HepG2 (cell line): Measurements from ENCODE around the gene ATP8A2. TPM values are rescaled to one million over a fixed set of nuclear protein-coding genes. Genes with fewer than 3 reads are reported as not detected.

ENCODE experiments used
- ATAC-seq: fragments of 200-7000 bp; cut with Tn5 transposase; 3 replicates; pipeline ENCODE4 v1.9.1; 2020; ENCODE audit warnings: mild to moderate bottlenecking, moderate library complexity
- BruUV-seq: library from RNA; stranded (reverse); fragments of 400-500 nt; replicated peaks from 2 replicates; lab custom pipeline; 2021; lab: Mats Ljungman, UMichigan
- CTCF ChIA-PET: fragments of 300-600 bp; formaldehyde crosslinking; extraction: SDS; loops from one replicate; lab custom pipeline; 2021; ENCODE audit warnings: low total read pairs, inconsistent platforms, low intra/inter-chr PET ratio; lab: Yijun Ruan, JAX
- POLR2A ChIA-PET: fragments of 350-600 bp; sonication (Branson Sonifier 250); formaldehyde crosslinking; loops from one replicate; lab custom pipeline; 2020; ENCODE audit warnings: antibody characterized with exemption, inconsistent platforms; lab: Yijun Ruan, JAX
- DNase-seq: peaks from one replicate; pipeline ENCODE4 v3.0.0-alpha.2; 2015; ENCODE audit warnings: low spot score
- FAIRE-seq: peaks from 3 replicates; lab custom pipeline; 2011; peaks lifted over from hg19 to GRCh38; lab: Jason Lieb, UNC
- H2AFZ ChIP-seq: one replicate; pipeline ENCODE4 v1.6.1; 2011; ENCODE audit warnings: low read length, inconsistent platforms
- H3K27ac ChIP-seq: fragments of 300-600 bp; 3 replicates; pipeline ENCODE4 v1.8.0; 2011; ENCODE audit warnings: mixed run types, mild to moderate bottlenecking, mixed read lengths, low read length, inconsistent platforms; ENCODE audit not compliant: insufficient read depth; ENCODE audit errors: extremely low read length
- H3K27me3 ChIP-seq, 2 experiments: fragments of 200-600 bp in 1 of 2; 2 replicates in 1 of 2; 3 replicates in 1 of 2; pipeline versions ENCODE4 v1.6.0 to v1.8.0; 2011; ENCODE audit warnings: low read length in 2 of 2, mild to moderate bottlenecking in 2 of 2, moderate library complexity in 2 of 2, inconsistent platforms in 1 of 2; ENCODE audit not compliant: insufficient read depth in 2 of 2, control insufficient read depth in 1 of 2
- H3K36me3 ChIP-seq, 2 experiments: fragments of 200-600 bp in 1 of 2; replicated peaks in 1 of 2; 2 replicates in 1 of 2; 3 replicates in 1 of 2; pipeline versions ENCODE4 v1.5.1 to v1.8.0; 2011; ENCODE audit warnings: low read length in 2 of 2, inconsistent platforms in 1 of 2; ENCODE audit not compliant: insufficient read depth in 2 of 2, control insufficient read depth in 1 of 2
- H3K4me1 ChIP-seq: 2 replicates; pipeline ENCODE4 v1.5.1; 2012; ENCODE audit warnings: low read length, inconsistent platforms; ENCODE audit not compliant: insufficient read depth
- H3K4me2 ChIP-seq: 2 replicates; pipeline ENCODE4 v1.6.0; 2011; ENCODE audit warnings: low read depth, low read length, inconsistent platforms
- H3K4me3 ChIP-seq, 3 experiments: fragments of 200-600 bp in 1 of 3; sonication (generic), shearing (Covaris generic) in 1 of 3; replicated peaks in 1 of 3; 2 replicates each; pipeline ENCODE4 v1.5.1; 2011 to 2016; ENCODE audit warnings: low read length in 3 of 3, inconsistent platforms in 2 of 3, low read depth in 2 of 3, mild to moderate bottlenecking in 2 of 3, control low read depth in 1 of 3, mixed read lengths in 1 of 3; ENCODE audit not compliant: insufficient read depth in 1 of 3
- H3K79me2 ChIP-seq: one replicate; pipeline ENCODE4 v1.6.1; 2011; ENCODE audit warnings: low read length, inconsistent platforms; ENCODE audit not compliant: insufficient read depth
- H3K9ac ChIP-seq: 2 replicates; pipeline ENCODE4 v1.6.0; 2011; ENCODE audit warnings: mild to moderate bottlenecking, low read depth, low read length, inconsistent platforms; ENCODE audit not compliant: insufficient read depth
- H3K9me3 ChIP-seq: 2 replicates; pipeline ENCODE4 v1.5.1; 2012; ENCODE audit warnings: mild to moderate bottlenecking, low read length
- H4K20me1 ChIP-seq: 2 replicates; pipeline ENCODE4 v1.6.0; 2011; ENCODE audit warnings: inconsistent platforms, mild to moderate bottlenecking, low read length, moderate library complexity; ENCODE audit not compliant: insufficient read depth
- RARG ChIP-seq: sonication (generic); formaldehyde crosslinking; IDR thresholded peaks from 2 replicates; pipeline ENCODE4 v1.4.0; 2020; ENCODE audit warnings: low read depth, mild to moderate bottlenecking, missing genetic modification reagents
- SALL2 ChIP-seq: sonication (generic); formaldehyde crosslinking; IDR thresholded peaks from 2 replicates; pipeline ENCODE4 v1.8.1; 2023; ENCODE audit warnings: mild to moderate bottlenecking, missing genetic modification reagents, inconsistent platforms
- ZBTB42 ChIP-seq: sonication (generic); formaldehyde crosslinking; IDR thresholded peaks from 2 replicates; pipeline ENCODE4 v1.5.0; 2020; ENCODE audit warnings: mild to moderate bottlenecking, missing genetic modification reagents
- ZNF256 ChIP-seq: sonication (generic); formaldehyde crosslinking; conservative IDR thresholded peaks from 2 replicates; pipeline ENCODE4 v1.4.0; 2020; ENCODE audit warnings: missing genetic modification reagents
- ZNF530 ChIP-seq: sonication (generic); formaldehyde crosslinking; IDR thresholded peaks from 2 replicates; pipeline ENCODE4 v1.5.0; 2020; ENCODE audit warnings: low read depth, mild to moderate bottlenecking, missing genetic modification reagents
- WGBS: methylation state at CpG from one replicate; pipeline ENCODE4 v1.1.6; 2017; ENCODE audit warnings: low lambda C conversion rate; 5-methylcytosine and 5-hydroxymethylcytosine counted together
- in situ Hi-C: cut with HindIII; loops from 2 replicates; pipeline ENCODE4 v1.10.0; 2017; ENCODE audit warnings: low pct_unique_long_range_greater_than_20kb; ENCODE audit not compliant: extremely low pct_ligation_motif_present
- intact Hi-C: fragments of 100-400 bp; cut with micrococcal nuclease; formaldehyde crosslinking; loops from one replicate; pipeline ENCODE4 v1.10.0; 2022; ENCODE audit not compliant: unreplicated experiment
- polyA plus RNA-seq, 8 experiments: library from polyadenylated mRNA; depleted of rRNA in 3 of 8; stranded (reverse) in 7 of 8; unstranded in 1 of 8; fragments of >200 nt; fragmentation: Illumina TruSeq in 4 of 8; extraction: Trizol in 4 of 8; gene quantifications; 2 replicates each; pipeline versions ENCODE4 v1.2.1 to v1.2.3, GENCODE V29; 2011 to 2016; ENCODE audit warnings: low read depth in 4 of 8, missing spikeins in 1 of 8, mixed read lengths in 1 of 8; ENCODE audit not compliant: insufficient read depth in 1 of 8
- total RNA-seq, 5 experiments: library from RNA; depleted of rRNA; stranded (reverse); fragments of >200 nt; fragmentation: Illumina TruSeq; extraction: Trizol; gene quantifications; 2 replicates each; pipeline ENCODE4 v1.2.3, GENCODE V29; 2016; ENCODE audit warnings: low read depth in 1 of 5
- TF ChIP-seq, protein P1 (sequence below): sonication (generic); formaldehyde crosslinking; conservative IDR thresholded peaks from 2 replicates; pipeline ENCODE4 v1.8.0; 2022; ENCODE audit warnings: missing genetic modification reagents
- TF ChIP-seq, protein P2 (sequence below): IDR thresholded peaks from 2 replicates; pipeline ENCODE4 v1.6.1; 2018; ENCODE audit warnings: missing genetic modification reagents
- TF ChIP-seq, protein P3 (sequence below): IDR thresholded peaks from 2 replicates; pipeline ENCODE4 v1.6.1; 2012; ENCODE audit warnings: low read length, improper control_type of control experiment
- TF ChIP-seq, protein P4 (sequence below): sonication (generic); formaldehyde crosslinking; IDR thresholded peaks from 2 replicates; pipeline ENCODE4 v1.4.0; 2020; ENCODE audit warnings: missing genetic modification reagents, low read depth, mild to moderate bottlenecking, borderline replicate concordance

ATP8A2 gene
- total and polyA plus RNA-seq, 2 of the 13 experiments (the other 11 are each of a cell fraction or from before 2014, with no cell fraction given) = 0.09 TPM; not detected in 1

GRCh38 chr13:25798998-25799397 is 427.2 kb downstream of the ATP8A2 start (continued):
- TF ChIP-seq, protein P1, sequence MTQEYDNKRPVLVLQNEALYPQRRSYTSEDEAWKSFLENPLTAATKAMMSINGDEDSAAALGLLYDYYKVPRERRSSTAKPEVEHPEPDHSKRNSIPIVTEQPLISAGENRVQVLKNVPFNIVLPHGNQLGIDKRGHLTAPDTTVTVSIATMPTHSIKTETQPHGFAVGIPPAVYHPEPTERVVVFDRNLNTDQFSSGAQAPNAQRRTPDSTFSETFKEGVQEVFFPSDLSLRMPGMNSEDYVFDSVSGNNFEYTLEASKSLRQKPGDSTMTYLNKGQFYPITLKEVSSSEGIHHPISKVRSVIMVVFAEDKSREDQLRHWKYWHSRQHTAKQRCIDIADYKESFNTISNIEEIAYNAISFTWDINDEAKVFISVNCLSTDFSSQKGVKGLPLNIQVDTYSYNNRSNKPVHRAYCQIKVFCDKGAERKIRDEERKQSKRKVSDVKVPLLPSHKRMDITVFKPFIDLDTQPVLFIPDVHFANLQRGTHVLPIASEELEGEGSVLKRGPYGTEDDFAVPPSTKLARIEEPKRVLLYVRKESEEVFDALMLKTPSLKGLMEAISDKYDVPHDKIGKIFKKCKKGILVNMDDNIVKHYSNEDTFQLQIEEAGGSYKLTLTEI = no peak
- TF ChIP-seq, protein P2, sequence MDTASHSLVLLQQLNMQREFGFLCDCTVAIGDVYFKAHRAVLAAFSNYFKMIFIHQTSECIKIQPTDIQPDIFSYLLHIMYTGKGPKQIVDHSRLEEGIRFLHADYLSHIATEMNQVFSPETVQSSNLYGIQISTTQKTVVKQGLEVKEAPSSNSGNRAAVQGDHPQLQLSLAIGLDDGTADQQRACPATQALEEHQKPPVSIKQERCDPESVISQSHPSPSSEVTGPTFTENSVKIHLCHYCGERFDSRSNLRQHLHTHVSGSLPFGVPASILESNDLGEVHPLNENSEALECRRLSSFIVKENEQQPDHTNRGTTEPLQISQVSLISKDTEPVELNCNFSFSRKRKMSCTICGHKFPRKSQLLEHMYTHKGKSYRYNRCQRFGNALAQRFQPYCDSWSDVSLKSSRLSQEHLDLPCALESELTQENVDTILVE = no peak
- TF ChIP-seq RARG (CRISPR knock-in tag) (no peak), ZBTB42 (CRISPR knock-in tag) (no peak)
- TF ChIP-seq, all 625 proteins: peak for 0

DNA sequence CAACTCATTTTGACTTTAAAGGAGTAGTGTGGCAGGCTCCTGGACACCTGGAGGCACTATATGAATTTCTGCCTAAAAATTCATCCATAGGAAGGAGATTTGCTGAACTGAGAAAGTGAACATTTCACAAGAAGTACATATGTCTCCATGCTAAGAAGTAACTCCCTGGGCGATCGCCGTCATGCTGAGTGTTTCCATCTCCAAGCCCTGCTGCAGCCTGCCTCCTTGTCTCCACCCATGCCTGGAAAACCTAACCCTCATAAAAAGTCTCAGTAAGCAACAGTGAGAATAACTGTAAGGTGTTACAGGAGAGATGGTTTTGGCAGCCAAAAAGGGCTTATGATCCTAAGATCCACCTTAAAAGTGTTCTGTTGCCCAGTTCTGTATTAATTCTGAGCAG is 428.7 kb downstream of the ATP8A2 start:
- Histone ChIP-seq H3K27me3 (no peaks in the 10 kb centered on the region; a peak in 1 of 5 replicates), H3K9me3 (no peaks in the 10 kb centered on the region), H3K27ac (no peak overlapping the region), H3K9ac (no peak overlapping the region), H3K36me3 (no peaks in the 10 kb centered on the region), H4K20me1 (no peaks in the 10 kb centered on the region), H3K4me1 (no peaks in the 10 kb centered on the region), H3K4me3 (no peak overlapping the region), H2AFZ (no peak overlapping the region), H3K79me2 (no peaks in the 10 kb centered on the region), H3K4me2 (no peak overlapping the region)
- in situ Hi-C loops = no loop called here
- no TSS peak for BruUV-seq
- no peak for ATAC-seq
- CTCF ChIA-PET = no interaction called here
- POLR2A ChIA-PET = no interaction called here
- 0% methylated on average over 3 of the region's 3 CpGs for WGBS
- intact Hi-C loops = no loop called here
- no peak for FAIRE-seq
- no peak for DNase-seq
- TF ChIP-seq ZNF256 (CRISPR knock-in tag) (no peak), SALL2 (CRISPR knock-in tag) (no peak), ZNF530 (CRISPR knock-in tag) (no peak)
- TF ChIP-seq, protein P3, sequence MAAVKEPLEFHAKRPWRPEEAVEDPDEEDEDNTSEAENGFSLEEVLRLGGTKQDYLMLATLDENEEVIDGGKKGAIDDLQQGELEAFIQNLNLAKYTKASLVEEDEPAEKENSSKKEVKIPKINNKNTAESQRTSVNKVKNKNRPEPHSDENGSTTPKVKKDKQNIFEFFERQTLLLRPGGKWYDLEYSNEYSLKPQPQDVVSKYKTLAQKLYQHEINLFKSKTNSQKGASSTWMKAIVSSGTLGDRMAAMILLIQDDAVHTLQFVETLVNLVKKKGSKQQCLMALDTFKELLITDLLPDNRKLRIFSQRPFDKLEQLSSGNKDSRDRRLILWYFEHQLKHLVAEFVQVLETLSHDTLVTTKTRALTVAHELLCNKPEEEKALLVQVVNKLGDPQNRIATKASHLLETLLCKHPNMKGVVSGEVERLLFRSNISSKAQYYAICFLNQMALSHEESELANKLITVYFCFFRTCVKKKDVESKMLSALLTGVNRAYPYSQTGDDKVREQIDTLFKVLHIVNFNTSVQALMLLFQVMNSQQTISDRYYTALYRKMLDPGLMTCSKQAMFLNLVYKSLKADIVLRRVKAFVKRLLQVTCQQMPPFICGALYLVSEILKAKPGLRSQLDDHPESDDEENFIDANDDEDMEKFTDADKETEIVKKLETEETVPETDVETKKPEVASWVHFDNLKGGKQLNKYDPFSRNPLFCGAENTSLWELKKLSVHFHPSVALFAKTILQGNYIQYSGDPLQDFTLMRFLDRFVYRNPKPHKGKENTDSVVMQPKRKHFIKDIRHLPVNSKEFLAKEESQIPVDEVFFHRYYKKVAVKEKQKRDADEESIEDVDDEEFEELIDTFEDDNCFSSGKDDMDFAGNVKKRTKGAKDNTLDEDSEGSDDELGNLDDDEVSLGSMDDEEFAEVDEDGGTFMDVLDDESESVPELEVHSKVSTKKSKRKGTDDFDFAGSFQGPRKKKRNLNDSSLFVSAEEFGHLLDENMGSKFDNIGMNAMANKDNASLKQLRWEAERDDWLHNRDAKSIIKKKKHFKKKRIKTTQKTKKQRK = no peak
- TF ChIP-seq, protein P4, sequence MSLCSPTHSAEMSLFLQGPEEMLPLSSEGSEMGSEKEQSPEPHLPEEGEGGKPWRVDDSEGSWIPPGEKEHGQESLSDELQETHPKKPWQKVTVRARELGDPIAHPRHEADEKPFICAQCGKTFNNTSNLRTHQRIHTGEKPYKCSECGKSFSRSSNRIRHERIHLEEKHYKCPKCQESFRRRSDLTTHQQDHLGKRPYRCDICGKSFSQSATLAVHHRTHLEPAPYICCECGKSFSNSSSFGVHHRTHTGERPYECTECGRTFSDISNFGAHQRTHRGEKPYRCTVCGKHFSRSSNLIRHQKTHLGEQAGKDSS (CRISPR knock-in tag) = no peak
